ENCODE measurements around the gene SHROOM3.
A peak's percentile ranks its signal among the peaks of the same experiment; 100 is the strongest.

Gene SHROOM3

GRCh38 chr4:76691807-76692582 is 257.0 kb downstream of the SHROOM3 start:
- peak overlapping the region; percentile 87 to 94 for H3K27ac ChIP-seq (ENCODE audit: low read depth in 2 of 2, low read length in 2 of 2)
- peak overlapping the region; percentile 44 to 82 for H3K4me3 ChIP-seq (ENCODE audit: low read length in 2 of 2)
- H3K9ac ChIP-seq (ENCODE audit: low read depth in 1 of 2, low read length in 2 of 2), result peak overlapping the region; percentile 34 to 95
- peaks cover 3 to 6% of the 10 kb centered on the region in 2 donors for H3K36me3 ChIP-seq (ENCODE audit: control insufficient read depth in 2 of 2, insufficient read depth in 2 of 2, low read length in 2 of 2)
- H3K9me3 ChIP-seq (ENCODE audit: control insufficient read depth in 2 of 2, low read length in 2 of 2), result no peaks in the 10 kb centered on the region
- peaks cover 2 to 5% of the 10 kb centered on the region in 2 donors for H3K27me3 ChIP-seq (ENCODE audit: control insufficient read depth in 2 of 2, insufficient read depth in 2 of 2, low read length in 2 of 2)
- H3K4me1 ChIP-seq (ENCODE audit: control insufficient read depth in 2 of 2, insufficient read depth in 2 of 2, low read length in 2 of 2), result peaks cover 42 to 47% of the 10 kb centered on the region in 2 donors

- Histone ChIP-seq H3K36me3 (ENCODE audit: control insufficient read depth in 2 of 2, insufficient read depth in 2 of 2, low read length in 2 of 2) (peaks cover 3 to 6% of the 10 kb centered on the region in 2 donors), H3K9me3 (ENCODE audit: control insufficient read depth in 2 of 2, low read length in 2 of 2) (no peaks in the 10 kb centered on the region), H3K4me3 (ENCODE audit: low read length in 2 of 2) (no peak overlapping the region), H3K27ac (ENCODE audit: low read depth in 2 of 2, low read length in 2 of 2) (peak overlapping the region; percentile 87 to 94), H3K27me3 (ENCODE audit: control insufficient read depth in 2 of 2, insufficient read depth in 2 of 2, low read length in 2 of 2) (peaks cover 2 to 5% of the 10 kb centered on the region in 2 donors), H3K9ac (ENCODE audit: low read depth in 1 of 2, low read length in 2 of 2) (no peak overlapping the region), H3K4me1 (ENCODE audit: control insufficient read depth in 2 of 2, insufficient read depth in 2 of 2, low read length in 2 of 2) (peaks cover 41 to 44% of the 10 kb centered on the region in 2 donors)
Observed at GRCh38 chr4:76692761-76693160, 257.7 kb downstream of the SHROOM3 start.

- H3K4me3 ChIP-seq (ENCODE audit: low read length in 2 of 2), result no peak overlapping the region
- H3K27me3 ChIP-seq (ENCODE audit: control insufficient read depth in 2 of 2, insufficient read depth in 2 of 2, low read length in 2 of 2), result peaks cover 2 to 5% of the 10 kb centered on the region in 2 donors
- H3K36me3 ChIP-seq (ENCODE audit: control insufficient read depth in 2 of 2, insufficient read depth in 2 of 2, low read length in 2 of 2), result peaks cover 3 to 6% of the 10 kb centered on the region in 2 donors
- peaks cover 30 to 32% of the 10 kb centered on the region in 2 donors for H3K4me1 ChIP-seq (ENCODE audit: control insufficient read depth in 2 of 2, insufficient read depth in 2 of 2, low read length in 2 of 2)
- no peak overlapping the region for H3K9ac ChIP-seq (ENCODE audit: low read depth in 1 of 2, low read length in 2 of 2)
- peak overlapping the region in 1 of 2 donors; percentile 94 for H3K27ac ChIP-seq (ENCODE audit: low read depth in 2 of 2, low read length in 2 of 2)
- no peaks in the 10 kb centered on the region for H3K9me3 ChIP-seq (ENCODE audit: control insufficient read depth in 2 of 2, low read length in 2 of 2)
Observed at GRCh38 chr4:76694056-76694455, 259.0 kb downstream of the SHROOM3 start.

- Histone ChIP-seq H3K4me3 (ENCODE audit: low read length in 2 of 2) (no peak overlapping the region), H3K27me3 (ENCODE audit: control insufficient read depth in 2 of 2, insufficient read depth in 2 of 2, low read length in 2 of 2) (peaks cover 0 to 5% of the 10 kb centered on the region in 2 donors), H3K9me3 (ENCODE audit: control insufficient read depth in 2 of 2, low read length in 2 of 2) (no peaks in the 10 kb centered on the region), H3K27ac (ENCODE audit: low read depth in 2 of 2, low read length in 2 of 2) (no peak overlapping the region), H3K4me1 (ENCODE audit: control insufficient read depth in 2 of 2, insufficient read depth in 2 of 2, low read length in 2 of 2) (peaks cover 27 to 29% of the 10 kb centered on the region in 2 donors), H3K9ac (ENCODE audit: low read depth in 1 of 2, low read length in 2 of 2) (no peak overlapping the region), H3K36me3 (ENCODE audit: control insufficient read depth in 2 of 2, insufficient read depth in 2 of 2, low read length in 2 of 2) (peaks cover 3 to 6% of the 10 kb centered on the region in 2 donors)
Observed at GRCh38 chr4:76696109-76696508, 261.1 kb downstream of the SHROOM3 start.

GRCh38 chr4:76697129-76697803 is 262.2 kb downstream of the SHROOM3 start:
- Histone ChIP-seq H3K9me3 (ENCODE audit: control insufficient read depth in 2 of 2, low read length in 2 of 2) (no peaks in the 10 kb centered on the region), H3K27me3 (ENCODE audit: control insufficient read depth in 2 of 2, insufficient read depth in 2 of 2, low read length in 2 of 2) (no peaks in the 10 kb centered on the region), H3K4me3 (ENCODE audit: low read length in 2 of 2) (no peak overlapping the region), H3K4me1 (ENCODE audit: control insufficient read depth in 2 of 2, insufficient read depth in 2 of 2, low read length in 2 of 2) (peaks cover 19 to 23% of the 10 kb centered on the region in 2 donors), H3K36me3 (ENCODE audit: control insufficient read depth in 2 of 2, insufficient read depth in 2 of 2, low read length in 2 of 2) (peaks cover 3 to 6% of the 10 kb centered on the region in 2 donors), H3K27ac (ENCODE audit: low read depth in 2 of 2, low read length in 2 of 2) (no peak overlapping the region), H3K9ac (ENCODE audit: low read depth in 1 of 2, low read length in 2 of 2) (no peak overlapping the region)

GRCh38 chr4:76698141-76698540 is 263.1 kb downstream of the SHROOM3 start:
- Histone ChIP-seq H3K4me3 (ENCODE audit: low read length in 2 of 2) (no peak overlapping the region), H3K36me3 (ENCODE audit: control insufficient read depth in 2 of 2, insufficient read depth in 2 of 2, low read length in 2 of 2) (peaks cover 3 to 6% of the 10 kb centered on the region in 2 donors), H3K9me3 (ENCODE audit: control insufficient read depth in 2 of 2, low read length in 2 of 2) (no peaks in the 10 kb centered on the region), H3K27me3 (ENCODE audit: control insufficient read depth in 2 of 2, insufficient read depth in 2 of 2, low read length in 2 of 2) (no peaks in the 10 kb centered on the region), H3K9ac (ENCODE audit: low read depth in 1 of 2, low read length in 2 of 2) (no peak overlapping the region), H3K4me1 (ENCODE audit: control insufficient read depth in 2 of 2, insufficient read depth in 2 of 2, low read length in 2 of 2) (peaks cover 18 to 30% of the 10 kb centered on the region in 2 donors), H3K27ac (ENCODE audit: low read depth in 2 of 2, low read length in 2 of 2) (no peak overlapping the region)

- Histone ChIP-seq H3K36me3 (ENCODE audit: control insufficient read depth in 2 of 2, insufficient read depth in 2 of 2, low read length in 2 of 2) (peaks cover 3 to 6% of the 10 kb centered on the region in 2 donors), H3K4me3 (ENCODE audit: low read length in 2 of 2) (no peak overlapping the region), H3K4me1 (ENCODE audit: control insufficient read depth in 2 of 2, insufficient read depth in 2 of 2, low read length in 2 of 2) (peaks cover 30 to 39% of the 10 kb centered on the region in 2 donors), H3K27ac (ENCODE audit: low read depth in 2 of 2, low read length in 2 of 2) (no peak overlapping the region), H3K9ac (ENCODE audit: low read depth in 1 of 2, low read length in 2 of 2) (no peak overlapping the region), H3K27me3 (ENCODE audit: control insufficient read depth in 2 of 2, insufficient read depth in 2 of 2, low read length in 2 of 2) (no peaks in the 10 kb centered on the region), H3K9me3 (ENCODE audit: control insufficient read depth in 2 of 2, low read length in 2 of 2) (no peaks in the 10 kb centered on the region)
Observed at GRCh38 chr4:76699751-76700310, 264.8 kb downstream of the SHROOM3 start.

GRCh38 chr4:76702440-76703122 is 267.6 kb downstream of the SHROOM3 start:
- Histone ChIP-seq H3K9me3 (ENCODE audit: control insufficient read depth in 2 of 2, low read length in 2 of 2) (no peaks in the 10 kb centered on the region), H3K27me3 (ENCODE audit: control insufficient read depth in 2 of 2, insufficient read depth in 2 of 2, low read length in 2 of 2) (no peaks in the 10 kb centered on the region), H3K4me3 (ENCODE audit: low read length in 2 of 2) (no peak overlapping the region), H3K27ac (ENCODE audit: low read depth in 2 of 2, low read length in 2 of 2) (peak overlapping the region; percentile 93 to 96), H3K9ac (ENCODE audit: low read depth in 1 of 2, low read length in 2 of 2) (peak overlapping the region in 1 of 2 donors; percentile 55), H3K4me1 (ENCODE audit: control insufficient read depth in 2 of 2, insufficient read depth in 2 of 2, low read length in 2 of 2) (peaks cover 24 to 49% of the 10 kb centered on the region in 2 donors), H3K36me3 (ENCODE audit: control insufficient read depth in 2 of 2, insufficient read depth in 2 of 2, low read length in 2 of 2) (no peaks in the 10 kb centered on the region)

- Histone ChIP-seq H3K9ac (ENCODE audit: low read depth in 1 of 2, low read length in 2 of 2) (peak overlapping the region; percentile 19 to 55), H3K27ac (ENCODE audit: low read depth in 2 of 2, low read length in 2 of 2) (peak overlapping the region; percentile 93 to 96), H3K9me3 (ENCODE audit: control insufficient read depth in 2 of 2, low read length in 2 of 2) (no peaks in the 10 kb centered on the region), H3K27me3 (ENCODE audit: control insufficient read depth in 2 of 2, insufficient read depth in 2 of 2, low read length in 2 of 2) (no peaks in the 10 kb centered on the region), H3K4me3 (ENCODE audit: low read length in 2 of 2) (no peak overlapping the region), H3K4me1 (ENCODE audit: control insufficient read depth in 2 of 2, insufficient read depth in 2 of 2, low read length in 2 of 2) (peaks cover 24 to 49% of the 10 kb centered on the region in 2 donors), H3K36me3 (ENCODE audit: control insufficient read depth in 2 of 2, insufficient read depth in 2 of 2, low read length in 2 of 2) (no peaks in the 10 kb centered on the region)
Observed at GRCh38 chr4:76703123-76703490, 268.1 kb downstream of the SHROOM3 start.
